Purkinje cell (primary cell): Measurements from ENCODE around the gene TANGO6. TPM values are rescaled to one million over a fixed set of nuclear protein-coding genes. Genes with fewer than 3 reads are reported as not detected.

Experiments used
- polyA plus RNA-seq: library from polyadenylated mRNA; unstranded; fragments of >200 nt; fragmentation: Nextera tagmentation; gene quantifications from 2 replicates; pipeline ENCODE4 v1.2.1, GENCODE V29; 2014

Gene TANGO6
- 2.0 and 3.5 TPM in 2 replicates for polyA plus RNA-seq

DNA sequence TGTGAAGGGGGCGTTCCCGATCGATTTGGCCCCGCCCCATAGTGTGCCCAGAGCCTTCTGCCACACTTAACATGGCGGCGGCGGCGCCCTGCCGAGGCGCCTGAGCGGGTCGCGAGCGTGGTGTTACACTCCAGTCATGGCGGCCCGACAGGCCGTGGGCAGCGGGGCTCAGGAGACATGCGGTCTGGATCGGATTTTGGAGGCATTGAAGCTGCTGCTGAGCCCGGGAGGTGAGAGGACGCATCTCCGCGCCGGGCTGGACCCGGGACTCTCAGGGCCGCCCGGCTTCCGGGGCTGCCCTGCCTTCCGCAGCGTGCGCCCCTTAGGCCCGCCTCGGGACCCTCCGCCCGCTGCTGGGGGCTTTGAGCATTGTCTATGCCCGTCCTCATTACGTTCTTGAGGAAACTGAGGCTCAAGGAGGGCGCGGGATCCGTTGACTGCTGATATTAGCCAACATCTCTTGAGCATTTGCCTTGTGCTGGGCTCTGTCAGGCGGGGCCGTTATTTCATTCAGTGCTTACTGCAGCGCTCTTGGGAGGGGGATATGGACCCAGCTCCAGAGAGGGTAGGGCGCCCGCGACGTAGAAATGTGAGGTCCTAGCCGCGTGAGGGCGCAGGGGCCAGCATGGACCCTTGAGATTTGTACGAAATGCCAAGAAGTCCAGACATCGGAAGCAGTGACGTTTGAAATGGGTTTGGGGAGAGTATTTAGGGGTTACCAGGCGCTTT, at the start of gene TANGO6:
Gene TANGO6, plus strand, starts transcription at position 50 of the 729 bp plus-strand sequence. Its CDS starts 87 bp downstream, at position 137.

DNA sequence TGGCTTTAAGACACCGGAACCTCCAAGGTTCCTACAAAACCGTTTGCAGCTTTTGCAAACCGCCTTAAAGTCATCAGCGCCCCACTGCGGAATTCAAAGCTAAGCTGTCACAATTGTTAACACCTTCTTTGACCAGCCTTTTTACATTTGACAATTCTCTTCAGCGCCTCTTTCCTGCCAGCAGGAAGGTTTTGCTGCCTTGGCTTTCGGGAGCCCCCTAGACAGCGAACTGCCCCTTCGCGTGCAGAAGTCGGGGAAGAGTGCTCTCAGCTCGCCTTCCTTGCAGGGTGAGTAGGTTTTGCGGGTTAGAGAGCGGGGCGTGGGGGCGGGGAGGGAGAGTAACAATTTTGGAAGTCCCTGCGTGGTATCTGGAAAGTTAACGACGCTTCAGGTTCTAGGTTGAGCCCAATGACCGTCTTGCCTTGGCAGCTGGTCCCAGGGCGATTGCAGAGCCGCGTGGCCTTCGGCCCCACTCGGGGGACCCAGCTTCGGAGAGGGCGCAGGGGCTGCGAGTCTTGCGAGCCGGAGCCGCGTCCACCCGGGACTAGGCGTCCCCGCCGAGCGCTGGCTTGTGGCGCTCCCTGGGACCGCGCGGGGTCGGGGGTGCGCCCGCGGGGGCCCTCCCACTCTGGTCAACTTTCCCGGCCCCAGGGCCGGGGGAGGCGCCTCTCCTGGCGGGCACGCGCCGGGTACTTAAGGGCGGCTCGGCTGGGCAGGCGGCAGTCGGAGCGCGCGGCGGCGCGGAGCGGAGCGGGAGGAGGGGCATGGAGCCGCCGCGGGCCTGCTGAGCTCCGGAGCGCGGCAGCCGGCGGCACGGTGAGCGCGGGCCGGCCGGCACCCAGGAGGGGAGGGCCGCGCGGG, 262.4 kb downstream of the TANGO6 start, which contains the start of gene HAS3:
Gene HAS3, plus strand, starts transcription at position 153 of the 861 bp plus-strand sequence. CDS start 3,743 bp downstream, outside the sequence.

DNA sequence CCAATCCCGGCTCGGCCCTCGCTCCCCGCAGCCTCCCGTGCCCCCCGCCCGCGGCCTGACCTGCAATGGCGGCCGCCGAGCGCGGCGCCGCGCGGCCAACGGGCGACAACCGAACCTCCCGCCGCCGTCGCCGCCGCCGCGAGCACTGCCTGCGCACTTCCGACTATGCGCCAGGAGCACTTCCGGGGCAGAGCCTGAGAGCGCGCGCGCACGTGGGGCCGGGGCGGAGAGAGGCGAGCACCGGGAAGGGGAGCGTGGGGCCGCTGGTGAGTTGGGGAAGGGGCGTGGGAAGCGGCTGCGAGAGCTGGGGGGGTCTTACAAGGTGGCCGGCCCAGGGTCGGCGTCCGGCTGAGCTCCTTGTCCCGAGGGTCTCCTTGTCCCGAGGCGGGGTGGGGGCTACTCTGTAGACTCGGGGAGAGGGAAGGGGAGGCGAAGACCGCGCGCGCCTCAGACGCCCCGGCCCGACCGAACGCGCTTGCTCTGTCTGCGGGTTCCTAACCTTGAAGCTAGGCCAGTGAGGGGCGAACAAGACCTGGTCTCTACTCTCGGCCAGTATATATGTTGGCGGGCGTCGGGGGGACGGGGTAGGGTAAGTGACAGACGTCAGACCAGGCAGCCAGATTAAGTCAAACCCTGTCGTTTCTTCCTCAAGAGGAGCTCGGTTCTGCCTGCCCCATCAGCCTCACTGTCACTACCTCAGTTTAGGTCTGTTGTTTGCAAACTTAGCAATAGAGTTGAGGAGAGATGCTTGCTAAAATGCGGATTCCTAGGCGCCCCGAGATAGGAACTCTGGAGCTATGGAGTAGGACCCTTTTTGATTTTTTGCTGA, 289.3 kb downstream of the TANGO6 start, which contains the start of the genes CHTF8 and UTP4:
Gene CHTF8, minus strand, starts transcription at position 165 of the 829 bp plus-strand sequence. CDS start 11,130 bp downstream, outside the sequence.
Gene UTP4, plus strand, starts transcription at position 226 of the 829 bp plus-strand sequence. CDS start 811 bp downstream, outside the sequence.

Other genes starting within 250 kb of the TANGO6 start
- 0.32 TPM in 1 of 2 replicates, not detected in the other for gene CDH3, start 198.2 kb upstream of the TANGO6 start, polyA plus RNA-seq
- gene CDH1, start 106.2 kb upstream of the TANGO6 start, polyA plus RNA-seq = not detected in 2 replicates